Measurements from ENCODE around the gene QKI.

QKI gene

GRCh38 chr6:163625265-163625664 lies 210.7 kb downstream of the QKI start:
- no peak for DNase-seq

DNA sequence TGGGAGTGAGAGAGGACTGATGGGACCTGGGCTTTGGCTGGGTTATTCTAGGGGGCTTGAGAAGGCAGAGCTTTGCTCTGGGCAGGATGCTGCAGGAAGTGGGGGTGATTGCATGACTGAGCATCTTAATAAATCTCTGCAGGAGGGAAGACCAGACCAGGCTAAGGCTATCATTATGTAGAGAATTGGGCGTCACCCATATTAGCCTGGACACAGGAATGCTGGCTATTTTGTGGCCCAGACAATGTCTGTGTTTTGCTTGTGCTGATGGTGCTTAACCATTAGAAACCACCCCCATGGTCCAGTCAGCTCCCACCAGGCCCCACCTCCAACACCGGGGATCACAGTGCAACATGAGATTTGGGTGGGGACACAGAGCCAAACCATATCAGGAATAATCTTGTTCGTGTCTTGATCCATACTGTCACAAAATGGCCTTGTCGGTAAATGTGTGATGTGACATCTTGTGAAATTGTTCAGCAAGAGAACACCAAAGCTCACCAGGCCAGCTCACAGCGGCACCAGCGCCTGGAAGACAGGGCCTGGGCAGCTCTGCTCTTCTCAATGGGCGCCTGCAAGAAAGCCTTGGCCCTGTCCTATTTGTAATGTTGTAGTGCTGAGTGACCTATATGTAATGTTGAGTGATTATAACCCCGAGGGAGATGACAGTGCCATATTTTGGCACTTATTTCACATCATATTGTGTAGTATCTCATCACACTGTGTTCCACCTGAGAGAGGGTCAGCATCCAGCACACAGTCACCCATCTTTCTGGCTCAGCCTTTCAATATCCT lies 211.8 kb downstream of the QKI start:
- no peak for DNase-seq

DNA sequence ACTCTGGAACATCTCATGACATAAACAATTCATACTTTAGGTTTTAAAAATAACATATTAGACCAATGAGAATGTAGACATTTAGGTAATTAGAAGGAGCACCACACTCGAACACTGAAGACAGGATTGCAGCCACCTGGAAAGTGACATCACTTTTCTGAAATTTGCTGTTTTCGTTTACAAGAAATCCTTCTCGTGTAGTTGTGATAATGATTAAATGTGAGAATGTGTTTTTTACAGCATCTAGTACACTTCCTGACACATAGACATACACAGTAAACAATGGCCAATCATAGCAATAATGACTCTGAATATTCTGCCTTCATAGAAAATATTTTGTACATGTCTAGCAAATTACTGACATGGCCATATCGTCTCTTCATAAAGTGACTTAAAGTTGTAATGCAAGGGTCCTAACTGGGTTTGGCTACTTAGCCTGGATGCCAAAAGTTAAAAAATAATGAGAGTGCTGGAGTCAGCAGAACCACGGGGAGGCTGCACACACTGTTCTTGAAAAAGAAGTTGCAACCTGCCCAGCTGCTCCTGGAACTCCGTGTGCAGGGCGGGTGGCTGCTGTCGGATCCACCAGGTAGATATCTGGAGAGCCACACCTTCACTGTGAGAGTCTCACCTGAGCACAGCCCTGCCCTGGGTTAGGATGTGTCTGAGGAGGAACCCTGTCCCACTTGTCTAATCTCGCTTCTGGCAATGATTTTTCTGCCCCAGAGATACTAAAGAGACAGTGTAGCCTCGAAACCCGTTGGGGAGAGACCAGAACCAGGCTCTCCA lies 212.9 kb downstream of the QKI start:
- no peak for DNase-seq
